ENCODE data around the gene MRPL40.

- TF ChIP-seq EZH2 (IDR thresholded peaks at IDR 0.05; ENCODE audit: low read length, missing control alignments) (no peak), CTCF (conservative IDR thresholded peaks at IDR 0.05 in 1 of 2, IDR thresholded peaks at IDR 0.05 in 1 of 2; ENCODE audit: low read depth in 1 of 2, low read length in 2 of 2) (no peak)
These were observed 19.2 kb downstream of the MRPL40 start for GRCh38 chr22:19451570-19451969.
